SKM-1 (cell line): ENCODE measurements around the gene PTPRU.

Experiments used
- DNase-seq: peaks from one replicate; lab custom pipeline; 2025; ENCODE audit not compliant: unreplicated experiment; lab: John Stamatoyannopoulos, UW

PTPRU gene

GRCh38 chr1:29243871-29244200 is 7.5 kb downstream of the PTPRU start:
- no peak for DNase-seq

DNA sequence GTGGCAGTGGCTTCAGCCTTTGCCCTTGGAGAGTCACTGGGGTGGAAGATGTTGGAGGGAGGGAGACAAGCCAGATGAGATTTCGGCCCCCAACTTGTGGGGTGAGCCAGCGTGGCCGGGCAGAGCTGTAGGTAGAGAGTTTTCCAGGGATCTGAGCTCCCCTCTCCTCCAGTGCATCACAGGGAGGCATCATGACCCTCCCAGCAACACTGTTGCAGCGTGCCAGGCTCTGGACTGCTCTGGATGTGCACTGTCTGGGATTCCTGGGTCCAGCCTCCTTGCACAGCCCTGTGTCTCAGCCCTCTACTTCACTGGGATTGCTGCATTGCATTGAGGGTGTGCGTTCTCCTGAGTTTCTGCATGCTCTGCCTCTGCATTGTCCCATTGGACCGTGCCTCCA is 8.9 kb downstream of the PTPRU start:
- no peak for DNase-seq

- DNase-seq: no peak
These were observed 9.6 kb downstream of the PTPRU start for GRCh38 chr1:29245876-29246275.

DNA sequence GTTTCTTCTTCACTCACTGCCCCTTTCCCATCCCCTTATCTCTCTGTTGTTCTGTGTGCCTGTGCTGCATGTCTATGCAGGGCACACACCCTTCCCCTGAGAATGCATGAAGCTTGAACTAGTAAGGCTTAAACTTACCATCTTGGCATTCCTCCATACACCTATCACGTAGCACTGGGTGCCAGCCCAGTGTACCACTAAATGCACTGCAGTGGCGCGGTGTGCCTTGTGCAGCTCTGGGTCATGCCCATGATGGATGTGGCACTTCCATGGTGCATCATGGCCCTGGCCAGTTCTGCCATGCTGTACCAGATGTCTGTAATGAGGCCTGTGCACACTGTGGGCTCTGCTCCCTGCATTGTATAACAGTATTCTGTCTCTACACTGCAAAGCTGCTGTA is 10.7 kb downstream of the PTPRU start:
- no peak for DNase-seq

- DNase-seq: no peak
These were observed 11.4 kb downstream of the PTPRU start for GRCh38 chr1:29247571-29248273.

GRCh38 chr1:29248409-29248808 is 12.1 kb downstream of the PTPRU start:
- DNase-seq: no peak

DNA sequence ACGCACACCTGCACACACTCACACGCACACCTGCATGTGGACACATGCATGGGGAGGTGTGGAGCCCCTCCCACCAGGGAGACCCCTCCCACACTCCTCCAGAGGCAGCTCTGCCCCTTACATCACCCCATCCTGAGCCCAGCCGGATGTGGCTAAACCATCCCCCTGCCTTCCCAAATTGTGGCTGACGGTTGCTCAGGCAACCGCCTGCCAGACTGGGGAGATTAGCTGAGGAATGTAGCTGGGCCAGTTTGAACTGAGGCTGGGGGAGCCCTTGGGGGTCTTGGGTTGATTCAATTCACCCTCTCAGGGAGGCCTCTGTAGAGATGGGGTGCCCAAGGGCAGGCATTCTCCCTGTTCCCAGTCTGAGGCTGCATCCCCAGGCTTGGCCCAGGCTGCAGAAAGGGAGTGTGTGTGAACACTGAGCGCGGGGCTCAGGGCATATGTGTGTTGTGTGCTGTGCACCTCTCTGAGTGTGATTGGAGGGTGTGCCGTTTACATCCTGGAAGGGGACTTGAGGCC is 12.9 kb downstream of the PTPRU start:
- no peak for DNase-seq

GRCh38 chr1:29249951-29250581 is 13.7 kb downstream of the PTPRU start:
- no peak for DNase-seq

DNA sequence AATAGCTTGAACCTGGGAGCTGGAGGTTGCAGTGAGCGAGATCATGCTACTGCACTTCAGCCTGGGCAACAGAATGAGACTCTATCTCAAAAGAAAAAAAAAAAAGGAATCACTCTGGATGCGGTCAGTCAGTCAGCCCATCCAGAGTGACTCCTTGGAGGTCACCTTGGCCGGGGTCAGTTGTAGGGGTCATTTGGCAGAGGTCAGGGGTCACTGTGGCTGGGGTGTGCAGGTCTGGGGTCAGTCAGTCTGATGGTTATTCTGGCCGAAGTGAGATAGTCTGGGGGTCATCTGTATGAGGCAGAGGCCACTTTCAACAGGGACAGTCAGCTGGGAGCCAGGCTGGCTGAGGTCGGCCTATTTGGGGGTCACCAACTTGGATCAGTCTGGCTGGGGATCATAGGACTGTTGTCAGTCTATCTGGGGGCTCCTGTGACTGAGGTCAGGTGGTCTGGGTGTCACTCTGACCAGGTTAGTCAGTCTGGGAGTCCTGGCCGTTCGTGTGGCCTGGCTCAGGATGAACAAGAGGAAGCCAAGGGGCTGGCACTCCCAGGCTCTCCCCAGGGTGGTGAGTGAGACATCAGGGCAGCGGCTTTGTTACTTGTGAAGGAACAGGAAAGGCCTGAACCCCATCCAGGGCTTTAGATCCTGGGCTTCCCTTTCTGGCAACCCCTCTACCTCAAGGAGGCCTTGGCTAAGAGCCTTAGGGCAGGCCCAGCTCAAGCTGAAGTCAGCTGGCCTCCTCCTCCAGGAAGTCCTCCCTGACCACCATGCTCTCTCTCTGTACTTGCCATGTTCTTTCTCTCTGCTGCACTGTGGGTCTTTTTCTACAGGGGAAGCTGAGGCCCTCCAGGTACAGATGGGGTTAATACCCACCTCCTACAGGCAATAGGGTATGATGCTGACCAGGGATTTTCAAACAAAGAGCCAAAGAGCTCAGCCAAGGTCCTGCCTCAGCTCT is 15.1 kb downstream of the PTPRU start:
- DNase-seq: no peak

- no peak for DNase-seq
These were observed 16.9 kb downstream of the PTPRU start for GRCh38 chr1:29253180-29253579.

- DNase-seq: no peak
These were observed 18.0 kb downstream of the PTPRU start for GRCh38 chr1:29254346-29254745.

DNA sequence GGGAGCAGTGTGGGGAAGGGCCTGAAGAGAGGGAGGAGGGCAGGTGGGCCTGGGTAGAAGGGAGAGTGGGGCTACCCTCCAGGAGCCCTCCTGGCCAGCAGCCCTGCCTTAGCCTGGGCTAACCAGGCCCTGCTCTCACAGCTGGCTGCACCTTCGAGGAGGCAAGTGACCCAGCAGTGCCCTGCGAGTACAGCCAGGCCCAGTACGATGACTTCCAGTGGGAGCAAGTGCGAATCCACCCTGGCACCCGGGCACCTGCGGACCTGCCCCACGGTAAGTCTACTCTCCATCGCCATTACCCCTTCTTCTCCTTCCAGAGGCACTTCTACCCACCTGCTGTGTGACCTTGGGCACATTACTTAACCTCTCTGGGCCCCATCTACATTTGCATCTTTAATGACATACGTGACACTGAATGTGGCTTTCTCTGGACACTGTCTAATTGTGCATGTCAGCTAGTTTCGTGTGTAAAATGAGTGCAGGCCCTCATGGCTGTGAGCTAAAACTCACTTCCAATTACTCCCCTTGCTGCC is 18.9 kb downstream of the PTPRU start:
- DNase-seq: no peak

DNA sequence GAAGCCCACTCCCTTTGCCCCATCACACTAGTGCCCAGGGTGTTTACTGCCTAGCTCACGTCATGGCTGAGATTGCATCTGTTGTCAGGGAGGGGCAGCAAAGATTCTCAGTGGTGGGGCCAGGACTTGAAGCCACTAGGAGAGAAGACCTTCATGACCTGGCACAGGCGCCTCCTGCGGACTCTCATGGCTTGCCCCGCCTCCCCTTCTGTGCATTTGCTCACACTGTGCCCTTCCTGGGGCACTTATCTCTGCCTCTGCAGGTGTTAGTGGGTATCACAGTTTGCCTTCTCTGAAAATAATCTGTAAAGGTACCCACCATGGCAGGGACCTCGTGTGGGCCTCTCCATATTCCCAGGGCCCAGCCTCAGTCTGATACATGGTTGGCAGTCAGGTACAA is 20.1 kb downstream of the PTPRU start:
- no peak for DNase-seq

GRCh38 chr1:29256979-29257804 is 20.9 kb downstream of the PTPRU start:
- DNase-seq: no peak

- DNase-seq: no peak
These were observed 22.1 kb downstream of the PTPRU start for GRCh38 chr1:29258189-29258975.

- DNase-seq: no peak
These were observed 22.9 kb downstream of the PTPRU start for GRCh38 chr1:29258976-29259801.

GRCh38 chr1:29259802-29260441 is 23.6 kb downstream of the PTPRU start:
- DNase-seq: no peak

GRCh38 chr1:29260531-29260930 is 24.2 kb downstream of the PTPRU start:
- DNase-seq: no peak
